Upper lobe of left lung (tissue), 4 donors: ENCODE results near the gene SMG5.

ENCODE experiments used
- CTCF ChIP-seq, 6 experiments: fragments of 450-650 bp in 4 of 6; fragments of 200-600 bp in 2 of 6; sonication (generic) in 2 of 6; IDR thresholded peaks; one replicate each; pipeline ENCODE4 v1.5.1; 2016 to 2019; ENCODE audit warnings: antibody characterized with exemption in 6 of 6
- POLR2A ChIP-seq, 4 donors: fragments of 450-650 bp; IDR thresholded peaks; one replicate each; pipeline ENCODE4 v1.5.1; 2016 to 2017; ENCODE audit warnings: antibody characterized with exemption in 4 of 4, mild to moderate bottlenecking in 2 of 4
- POLR2AphosphoS5 ChIP-seq, 2 donors: sonication (generic); formaldehyde crosslinking; IDR thresholded peaks; one replicate each; pipeline ENCODE4 v1.5.1; 2017; ENCODE audit warnings: antibody characterized with exemption in 2 of 2

GRCh38 chr1:156276966-156277381, 5.7 kb downstream of the SMG5 start:
- TF ChIP-seq CTCF (IDR thresholded peaks at IDR 0.05) (no peak), POLR2A (IDR thresholded peaks at IDR 0.05) (no peak), POLR2AphosphoS5 (IDR thresholded peaks at IDR 0.05) (no peak)
